H9 (cell line): ENCODE data around the gene CCIN. TPM values are rescaled to one million over a fixed set of nuclear protein-coding genes. Genes with fewer than 3 reads are reported as not detected.

Source experiments
- DNase-seq: peaks from one replicate; pipeline ENCODE4 v3.0.0-alpha.2; 2017
- H2AFZ ChIP-seq: one replicate; pipeline ENCODE4 v1.6.1; 2013; ENCODE audit warnings: mild to moderate bottlenecking, low read length, control low read depth, moderate library complexity
- H2AK5ac ChIP-seq: 2 replicates; pipeline ENCODE4 v1.6.1; 2013; ENCODE audit warnings: low read length, control low read depth, mixed read lengths; ENCODE audit not compliant: insufficient read length
- H2BK120ac ChIP-seq: one replicate; pipeline ENCODE4 v1.6.1; 2013; ENCODE audit warnings: low read depth, mild to moderate bottlenecking, low read length, control low read depth, inconsistent platforms; ENCODE audit not compliant: poor library complexity, severe bottlenecking
- H2BK12ac ChIP-seq: 2 replicates; pipeline ENCODE4 v1.6.1; 2013; ENCODE audit warnings: low read length, control low read depth, mixed read lengths, low read depth; ENCODE audit not compliant: insufficient read length
- H2BK15ac ChIP-seq: 2 replicates; pipeline ENCODE4 v1.6.1; 2013; ENCODE audit warnings: low read depth, low read length, control low read depth
- H2BK20ac ChIP-seq: one replicate; pipeline ENCODE4 v1.6.1; 2013; ENCODE audit warnings: low read depth, mild to moderate bottlenecking, low read length, control low read depth, inconsistent platforms; ENCODE audit not compliant: poor library complexity, severe bottlenecking
- H2BK5ac ChIP-seq: 2 replicates; pipeline ENCODE4 v1.6.1; 2013; ENCODE audit warnings: low read length, control low read depth, mixed read lengths; ENCODE audit not compliant: insufficient read length
- H3K14ac ChIP-seq: 2 replicates; pipeline ENCODE4 v1.6.1; 2013; ENCODE audit warnings: low read length, control low read depth; ENCODE audit not compliant: insufficient read depth
- H3K18ac ChIP-seq: 2 replicates; pipeline ENCODE4 v1.6.1; 2013; ENCODE audit warnings: low read depth, mild to moderate bottlenecking, mixed read lengths, low read length, control low read depth; ENCODE audit not compliant: insufficient read length
- H3K23ac ChIP-seq: 2 replicates; pipeline ENCODE4 v1.6.1; 2013; ENCODE audit warnings: low read length, control low read depth, mixed read lengths, low read depth; ENCODE audit not compliant: insufficient read length
- H3K23me2 ChIP-seq: 2 replicates; pipeline ENCODE4 v1.6.1; 2013; ENCODE audit warnings: low read depth, mild to moderate bottlenecking, mixed read lengths, low read length, control low read depth; ENCODE audit not compliant: insufficient read length, poor library complexity, severe bottlenecking
- H3K27ac ChIP-seq: 2 replicates; pipeline ENCODE4 v1.5.1; 2013; ENCODE audit warnings: low read length, control low read depth, mixed read lengths, low read depth; ENCODE audit not compliant: insufficient read length
- H3K27me3 ChIP-seq: 2 replicates; pipeline ENCODE4 v1.6.1; 2013; ENCODE audit warnings: low read length, control low read depth, inconsistent platforms; ENCODE audit not compliant: insufficient read depth
- H3K4ac ChIP-seq: 2 replicates; pipeline ENCODE4 v1.6.1; 2013; ENCODE audit warnings: low read depth, mild to moderate bottlenecking, control low read depth, inconsistent platforms, low read length, moderate library complexity
- H3K4me1 ChIP-seq: 2 replicates; pipeline ENCODE4 v1.6.1; 2013; ENCODE audit warnings: low read length, control low read depth, inconsistent platforms; ENCODE audit not compliant: insufficient read depth
- H3K4me2 ChIP-seq: 2 replicates; pipeline ENCODE4 v1.6.1; 2013; ENCODE audit warnings: low read length, control low read depth, mixed read lengths; ENCODE audit not compliant: insufficient read length, insufficient read depth
- H3K56ac ChIP-seq: 2 replicates; pipeline ENCODE4 v1.6.1; 2013; ENCODE audit warnings: low read depth, mild to moderate bottlenecking, mixed read lengths, low read length, control low read depth; ENCODE audit not compliant: insufficient read length
- H3K79me1 ChIP-seq: 2 replicates; pipeline ENCODE4 v1.6.1; 2013; ENCODE audit warnings: low read depth, mild to moderate bottlenecking, moderate library complexity, low read length, control low read depth, inconsistent platforms; ENCODE audit not compliant: insufficient read depth, poor library complexity, severe bottlenecking
- H3K79me2 ChIP-seq: 2 replicates; pipeline ENCODE4 v1.6.1; 2013; ENCODE audit warnings: low read length, control low read depth, inconsistent platforms; ENCODE audit not compliant: insufficient read depth
- H3K9ac ChIP-seq: 2 replicates; pipeline ENCODE4 v1.6.1; 2013; ENCODE audit warnings: low read length, control low read depth, mixed read lengths; ENCODE audit not compliant: insufficient read length; ENCODE audit errors: extremely low read depth
- H3K9me3 ChIP-seq: one replicate; pipeline ENCODE4 v1.6.1; 2013; ENCODE audit warnings: low read depth, low read length, inconsistent platforms; ENCODE audit not compliant: control insufficient read depth
- H3T11ph ChIP-seq: one replicate; pipeline ENCODE4 v1.6.1; 2013; ENCODE audit warnings: mild to moderate bottlenecking, low read length, control low read depth, inconsistent platforms
- H4K20me1 ChIP-seq: one replicate; pipeline ENCODE4 v1.6.1; 2013; ENCODE audit not compliant: control insufficient read depth, insufficient read length, insufficient read depth
- H4K5ac ChIP-seq: 2 replicates; pipeline ENCODE4 v1.6.1; 2013; ENCODE audit warnings: low read depth, mild to moderate bottlenecking, mixed read lengths, low read length, control low read depth; ENCODE audit not compliant: insufficient read length
- H4K8ac ChIP-seq: replicated peaks from 2 replicates; pipeline ENCODE4 v1.6.1; 2013; ENCODE audit warnings: low read length, control low read depth, mixed read lengths, low read depth; ENCODE audit not compliant: insufficient read length
- H4K91ac ChIP-seq: 2 replicates; pipeline ENCODE4 v1.6.1; 2013; ENCODE audit warnings: low read depth, mild to moderate bottlenecking, moderate library complexity, mixed read lengths, low read length, control low read depth; ENCODE audit not compliant: insufficient read length
- H3K27ac Mint-ChIP-seq, 3 experiments: 2 replicates in 2 of 3; 3 replicates in 1 of 3; pipeline ENCODE4 v1.8.0; 2020 to 2021; ENCODE audit warnings: mixed read lengths in 3 of 3, mild to moderate bottlenecking in 1 of 3, moderate library complexity in 1 of 3
- H3K27me3 Mint-ChIP-seq: 2 replicates; pipeline ENCODE4 v1.8.0; 2021; ENCODE audit warnings: low read depth, mild to moderate bottlenecking, moderate library complexity, mixed read lengths
- H3K36me3 Mint-ChIP-seq, 3 experiments: 2 replicates in 2 of 3; 3 replicates in 1 of 3; pipeline ENCODE4 v1.8.0; 2020 to 2021; ENCODE audit warnings: low read depth in 3 of 3, mixed read lengths in 3 of 3; ENCODE audit not compliant: insufficient read depth in 1 of 3
- H3K4me1 Mint-ChIP-seq, 2 experiments: 2 replicates each; pipeline ENCODE4 v1.8.0; 2020; ENCODE audit warnings: mixed read lengths in 2 of 2
- H3K4me3 Mint-ChIP-seq, 2 experiments: 2 replicates in 1 of 2; 3 replicates in 1 of 2; pipeline ENCODE4 v1.8.0; 2020 to 2021; ENCODE audit warnings: mild to moderate bottlenecking in 2 of 2, mixed read lengths in 2 of 2, moderate library complexity in 1 of 2
- H3K9me3 Mint-ChIP-seq, 2 experiments: 2 replicates in 1 of 2; 3 replicates in 1 of 2; pipeline ENCODE4 v1.8.0; 2020; ENCODE audit warnings: mild to moderate bottlenecking in 2 of 2, mixed read lengths in 2 of 2, moderate library complexity in 1 of 2
- CTCF ChIP-seq: fragments of 200-600 bp; sonication (generic); conservative IDR thresholded peaks from 3 replicates; pipeline ENCODE4 v1.8.0; 2021; ENCODE audit warnings: antibody characterized with exemption, mild to moderate bottlenecking
- WGBS: extraction: QIAGEN DNeasy Blood & Tissue Kit; methylation state at CpG from one replicate; pipeline ENCODE4 v1.1.7; 2013; ENCODE audit warnings: missing lambda C conversion rate, low lambda C conversion rate, mixed read lengths; ENCODE audit not compliant: insufficient read length; ENCODE audit errors: extremely low coverage; 5-methylcytosine and 5-hydroxymethylcytosine counted together
- total RNA-seq: library from RNA; stranded (reverse); gene quantifications from 2 replicates; pipeline ENCODE4 v1.2.1, GENCODE V29; 2021

CCIN gene
- total RNA-seq, 1 experiment from 2014 or later = not detected

DNA sequence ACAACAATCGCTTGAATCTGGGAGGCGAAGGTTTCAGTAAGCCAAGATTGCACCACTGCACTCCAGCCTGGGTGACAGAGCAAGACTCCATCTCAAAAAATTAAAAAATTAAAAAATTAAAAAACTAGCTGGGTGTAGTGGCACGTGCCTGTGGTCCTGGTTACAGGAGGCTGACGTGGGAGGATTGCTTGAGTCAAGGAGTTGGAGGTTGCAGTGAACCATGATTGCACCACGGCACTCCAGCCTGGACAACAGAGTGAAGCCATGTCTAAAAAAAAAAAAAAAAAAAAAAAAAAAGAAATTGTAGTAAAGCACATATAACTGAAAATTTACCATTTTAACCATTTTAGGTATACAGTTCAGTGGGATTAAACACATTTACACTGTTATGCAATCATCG, 13.1 kb upstream of the CCIN start:
- no peak overlapping the region for H4K5ac ChIP-seq
- H3K4me3 Mint-ChIP-seq = no peak overlapping the region
- no peaks in the 10 kb centered on the region for H3K9me3 ChIP-seq
- H3K9me3 Mint-ChIP-seq = peaks cover 16 to 22% of the 10 kb centered on the region in 2 experiments
- H3T11ph ChIP-seq = no peak overlapping the region
- H3K79me1 ChIP-seq = no peaks in the 10 kb centered on the region
- no CpG with 5 or more reads among the region's 6 CpGs for WGBS
- H3K27ac ChIP-seq = no peak overlapping the region
- H3K56ac ChIP-seq = no peak overlapping the region
- no peak overlapping the region for H2BK5ac ChIP-seq
- no peaks in the 10 kb centered on the region for H3K79me2 ChIP-seq
- H2BK12ac ChIP-seq = no peak overlapping the region
- no peak overlapping the region for H2BK20ac ChIP-seq
- no peak overlapping the region for H2AFZ ChIP-seq
- H3K36me3 Mint-ChIP-seq = peaks cover 6 to 23% (median 7%) of the 10 kb centered on the region in 3 experiments; a peak in 5 of 7 replicates
- H3K14ac ChIP-seq = no peak overlapping the region
- no peak overlapping the region for H2BK120ac ChIP-seq
- DNase-seq = no peak
- no peaks in the 10 kb centered on the region for H3K23me2 ChIP-seq
- H3K4me1 Mint-ChIP-seq = peaks cover 2 to 6% of the 10 kb centered on the region in 2 experiments
- no peak overlapping the region for H2BK15ac ChIP-seq
- H4K20me1 ChIP-seq = no peaks in the 10 kb centered on the region
- H3K18ac ChIP-seq = no peak overlapping the region
- no peak overlapping the region for H3K4me2 ChIP-seq
- H3K4ac ChIP-seq = no peak overlapping the region
- no peaks in the 10 kb centered on the region; the same call in none of the 2 replicates for H3K27me3 Mint-ChIP-seq
- H3K27me3 ChIP-seq = no peaks in the 10 kb centered on the region
- no peak overlapping the region for H3K9ac ChIP-seq
- no peak overlapping the region for H4K8ac ChIP-seq
- H4K91ac ChIP-seq = no peak overlapping the region
- H3K23ac ChIP-seq = no peak overlapping the region
- peaks cover 3% of the 10 kb centered on the region; the same call in 1 of the 2 replicates for H3K4me1 ChIP-seq
- H2AK5ac ChIP-seq = no peak overlapping the region
- no peak overlapping the region for H3K27ac Mint-ChIP-seq
- TF ChIP-seq CTCF = no peak
